Loucy (cell line): ENCODE measurements around the gene DCP1A.
"Not testable (repeated sequence)": the region's sequence is repeated elsewhere in the genome, so short reads cannot be mapped to it uniquely, and the experiment has no call there.

Experiments
- H2AFZ ChIP-seq: fragments of 200-600 bp; sonication (generic); 2 replicates; pipeline ENCODE4 v1.6.0; 2016; ENCODE audit warnings: antibody characterized with exemption, mild to moderate bottlenecking, low read length, moderate library complexity
- H3F3A ChIP-seq: fragments of 200-600 bp; 2 replicates; pipeline ENCODE4 v1.6.0; 2016; ENCODE audit warnings: antibody characterized with exemption, low read depth, mild to moderate bottlenecking
- H3K27me3 ChIP-seq: fragments of 200-600 bp; sonication (generic); 2 replicates; pipeline ENCODE4 v1.6.1; 2014; ENCODE audit warnings: low read length, mild to moderate bottlenecking; ENCODE audit not compliant: insufficient read depth, poor library complexity, severe bottlenecking
- H3K36me3 ChIP-seq: fragments of 200-600 bp; sonication (generic); 2 replicates; pipeline ENCODE4 v1.6.1; 2016; ENCODE audit warnings: low read length; ENCODE audit not compliant: insufficient read depth
- H3K4me1 ChIP-seq: fragments of 200-600 bp; sonication (generic); 2 replicates; pipeline ENCODE4 v1.5.1; 2014; ENCODE audit warnings: low read length, mild to moderate bottlenecking; ENCODE audit not compliant: insufficient read depth, poor library complexity, severe bottlenecking
- H3K4me2 ChIP-seq: fragments of 200-600 bp; sonication (generic); 2 replicates; pipeline ENCODE4 v1.6.0; 2014; ENCODE audit warnings: antibody characterized with exemption, low read length, low read depth, mild to moderate bottlenecking; ENCODE audit not compliant: poor library complexity, severe bottlenecking
- H3K4me3 ChIP-seq: fragments of 200-600 bp; sonication (generic); 2 replicates; pipeline ENCODE4 v1.5.1; 2014; ENCODE audit warnings: low read length, mild to moderate bottlenecking, mixed read lengths; ENCODE audit not compliant: poor library complexity, severe bottlenecking
- H3K79me2 ChIP-seq: fragments of 200-600 bp; sonication (generic); 2 replicates; pipeline ENCODE4 v1.6.1; 2014; ENCODE audit warnings: low read length; ENCODE audit not compliant: insufficient read depth
- H3K9ac ChIP-seq: fragments of 200-600 bp; sonication (generic); 2 replicates; pipeline ENCODE4 v1.6.0; 2014; ENCODE audit warnings: mild to moderate bottlenecking, low read depth, low read length, moderate library complexity; ENCODE audit not compliant: poor library complexity, severe bottlenecking
- H3K9me2 ChIP-seq: fragments of 200-600 bp; sonication (generic); replicated peaks from 2 replicates; pipeline ENCODE4 v1.6.1; 2016; ENCODE audit warnings: low read depth, low read length, mixed read lengths
- H3K9me3 ChIP-seq: fragments of 200-600 bp; sonication (generic); 2 replicates; pipeline ENCODE4 v1.6.1; 2014; ENCODE audit warnings: mild to moderate bottlenecking, antibody characterized with exemption, low read length, low read depth; ENCODE audit not compliant: insufficient read depth
- H4K20me1 ChIP-seq: fragments of 200-600 bp; sonication (generic); 2 replicates; pipeline ENCODE4 v1.6.0; 2014; ENCODE audit warnings: antibody characterized with exemption, low read length, mild to moderate bottlenecking; ENCODE audit not compliant: insufficient read depth, poor library complexity, severe bottlenecking
- CTCF ChIP-seq: fragments of 200-600 bp; sonication (generic); conservative IDR thresholded peaks from 2 replicates; pipeline ENCODE4 v1.5.1; 2014; ENCODE audit warnings: mild to moderate bottlenecking, antibody characterized with exemption, low read length
- EZH2phosphoT487 ChIP-seq: fragments of 200-600 bp; IDR thresholded peaks from 2 replicates; pipeline ENCODE4 v1.6.1; 2018; ENCODE audit warnings: antibody characterized with exemption, mild to moderate bottlenecking, moderate library complexity, borderline replicate concordance

Gene DCP1A

GRCh38 chr3:53255423-53255774 lies 91.9 kb downstream of the DCP1A start:
- H3K9me3 ChIP-seq = no peaks in the 10 kb centered on the region
- peak overlapping the region; percentile 95 for H3K9ac ChIP-seq
- peak overlapping the region; percentile 50 for H2AFZ ChIP-seq
- no peaks in the 10 kb centered on the region for H3K9me2 ChIP-seq
- H3K4me1 ChIP-seq = peaks cover 36% of the 10 kb centered on the region
- H3K4me3 ChIP-seq = peak overlapping the region; percentile 92
- H3K4me2 ChIP-seq = peak overlapping the region; percentile 99
- peaks cover 46% of the 10 kb centered on the region for H4K20me1 ChIP-seq
- H3K36me3 ChIP-seq = no peaks in the 10 kb centered on the region
- H3K79me2 ChIP-seq = peaks cover 53% of the 10 kb centered on the region
- H3K27me3 ChIP-seq = no peaks in the 10 kb centered on the region
- TF ChIP-seq CTCF (no peak), EZH2phosphoT487 (no peak)
- H3F3A ChIP-seq = no peaks in the 10 kb centered on the region

- Histone ChIP-seq H3K4me3 (peak overlapping the region; percentile 92), H3K36me3 (no peaks in the 10 kb centered on the region), H4K20me1 (peaks cover 52% of the 10 kb centered on the region), H3K9ac (peak overlapping the region; percentile 95), H3K27me3 (no peaks in the 10 kb centered on the region), H3K79me2 (peaks cover 60% of the 10 kb centered on the region), H2AFZ (peak overlapping the region; percentile 50), H3K9me2 (no peaks in the 10 kb centered on the region), H3K4me2 (peak overlapping the region; percentile 99), H3F3A (no peaks in the 10 kb centered on the region), H3K4me1 (peaks cover 43% of the 10 kb centered on the region), H3K9me3 (no peaks in the 10 kb centered on the region)
- TF ChIP-seq CTCF (no peak), EZH2phosphoT487 (no peak)
These were observed 92.6 kb downstream of the DCP1A start for GRCh38 chr3:53254509-53255422.

- Histone ChIP-seq H3K36me3 (no peaks in the 10 kb centered on the region), H3K9ac (peak overlapping the region; percentile 95), H3F3A (no peaks in the 10 kb centered on the region), H3K9me3 (no peaks in the 10 kb centered on the region), H2AFZ (no peak overlapping the region), H4K20me1 (peaks cover 55% of the 10 kb centered on the region), H3K79me2 (peaks cover 68% of the 10 kb centered on the region), H3K27me3 (no peaks in the 10 kb centered on the region), H3K4me1 (peaks cover 48% of the 10 kb centered on the region), H3K4me3 (peak overlapping the region; percentile 92), H3K9me2 (no peaks in the 10 kb centered on the region), H3K4me2 (peak overlapping the region; percentile 99)
- TF ChIP-seq EZH2phosphoT487 (no peak), CTCF (no peak)
These were observed 93.4 kb downstream of the DCP1A start for GRCh38 chr3:53253707-53254508.

GRCh38 chr3:53252947-53253322 lies 94.4 kb downstream of the DCP1A start:
- not testable (repeated sequence) for H3K36me3 ChIP-seq, H3K27me3 ChIP-seq, H3F3A ChIP-seq, H3K9me2 ChIP-seq, H3K9ac ChIP-seq, H3K9me3 ChIP-seq, H2AFZ ChIP-seq
- H3K4me2 ChIP-seq = peak overlapping the region; percentile 99
- H3K79me2 ChIP-seq = peaks cover 78% of the 10 kb centered on the region
- peaks cover 52% of the 10 kb centered on the region for H3K4me1 ChIP-seq
- H3K4me3 ChIP-seq = peak overlapping the region; percentile 92
- H4K20me1 ChIP-seq = peaks cover 64% of the 10 kb centered on the region
